ENCODE data around the gene AMPD2. TPM values are rescaled to one million over a fixed set of nuclear protein-coding genes. Genes with fewer than 3 reads are reported as not detected.

AMPD2 gene
- total RNA-seq (2021; ENCODE audit: unreplicated experiment) (85.8 TPM), Bru-seq, nascent RNA (percentile 56 among the genes with signal in this experiment), BruChase-seq, experiment 1, labeled RNA remaining after a 2-hour chase (percentile 76 among the genes with signal in this experiment), BruChase-seq, experiment 2, labeled RNA remaining after a 6-hour chase (percentile 81 among the genes with signal in this experiment)
- polyA plus RNA-seq (2012; ENCODE audit: insufficient read length) = 58.1 TPM
- long read RNA-seq, transcript AMPD2-202 (18 exons, 3,728 nt) = major isoform, 6 of 59 reads
- long read RNA-seq, partial matches to known transcripts = 38 of 59 reads
- long read RNA-seq, other reads (novel, unspliced or antisense) = 13 of 59 reads

GRCh38 chr1:109619576-109620400 is at the start of gene AMPD2, which contains the start of gene GNAT2:
AMPD2 (plus strand) TSS chr1:109619837; CDS start chr1:109621176, 1,339 bp downstream.
GNAT2 (minus strand) TSS chr1:109619616; CDS start chr1:109612870, 6,746 bp downstream.
- no TSS peak for BruUV-seq (replicated peaks)
- intact Hi-C loops (cut with micrococcal nuclease; ENCODE audit: unreplicated experiment) = loop anchor here (5.0 kb wide), 1 partner anchor 72 kb away; the partner anchor contains the start of gene GNAI3

GRCh38 chr1:109570414-109570813 is 49.2 kb upstream of the AMPD2 start:
- Histone ChIP-seq H3K27me3 (ENCODE audit: control insufficient read depth, insufficient read depth, low read length) (no peaks in the 10 kb centered on the region), H3K4me1 (ENCODE audit: control insufficient read depth, insufficient read depth, low read length) (peaks cover 1% of the 10 kb centered on the region; the same call in 1 of the 2 replicates), H3K4me3 (ENCODE audit: low read depth in 2 of 2, low read length in 2 of 2) (no peak overlapping the region), H3K9me3 (ENCODE audit: control insufficient read depth, insufficient read depth, low read depth, low read length) (no peaks in the 10 kb centered on the region), H3K27ac (ENCODE audit: low read length) (no peak overlapping the region), H3K36me3 (ENCODE audit: control insufficient read depth, insufficient read depth, low read length) (no peaks in the 10 kb centered on the region)
- in situ Hi-C loops (cut with HindIII; ENCODE audit: low pct_unique_long_range_greater_than_20kb, low sequenced_read_pairs) (no loop called here), intact Hi-C loops (cut with micrococcal nuclease; ENCODE audit: unreplicated experiment) (no loop called here)
- DNase-seq (ENCODE audit: low read depth, low spot score) (no peak), ATAC-seq (no peak)
- no TSS peak for BruUV-seq (replicated peaks)
- TF ChIP-seq POLR2AphosphoS5 (IDR thresholded peaks at IDR 0.05; ENCODE audit: low read depth, low read length) (no peak), CTCF (IDR thresholded peaks at IDR 0.05) (no peak), TCF7L2 (IDR thresholded peaks at IDR 0.05; ENCODE audit: low read depth, low read length) (no peak), REST (IDR thresholded peaks at IDR 0.05; ENCODE audit: insufficient read depth in 1 of 2, low read depth in 2 of 2, low read length in 1 of 2) (no peak), SIN3A (IDR thresholded peaks at IDR 0.05; ENCODE audit: borderline replicate concordance, insufficient read depth, low read depth, low read length) (no peak)
- CTCF ChIA-PET = no interaction called here
- POLR2A ChIA-PET = no interaction called here

More at GRCh38 chr1:109619576-109620400, at the start of gene AMPD2, which contains the start of gene GNAT2:
- H3K27me3 ChIP-seq (ENCODE audit: control insufficient read depth, insufficient read depth, low read length) = no peaks in the 10 kb centered on the region
- ChIA-PET POLR2A (interaction anchor here (0.6 to 0.8 kb wide), 2 partner anchors 217 to 390 kb away, joined by 3 to 5 read pairs; no protein-coding TSS in a partner anchor), CTCF (no interaction called here)
- peaks cover 15% of the 10 kb centered on the region for H3K4me1 ChIP-seq (ENCODE audit: control insufficient read depth, insufficient read depth, low read length)
- H3K36me3 ChIP-seq (ENCODE audit: control insufficient read depth, insufficient read depth, low read length) = no peaks in the 10 kb centered on the region
- peak; percentile 78 for ATAC-seq
- peak within 1 kb of the TSS; percentile 94 for H3K27ac ChIP-seq (ENCODE audit: low read length)
- no peaks in the 10 kb centered on the region for H3K9me3 ChIP-seq (ENCODE audit: control insufficient read depth, insufficient read depth, low read depth, low read length)
- in situ Hi-C loops (cut with HindIII; ENCODE audit: low pct_unique_long_range_greater_than_20kb, low sequenced_read_pairs) = no loop called here
- no peak for DNase-seq (ENCODE audit: low read depth, low spot score)
- peak within 1 kb of the TSS; percentile 84 to 92 for H3K4me3 ChIP-seq (ENCODE audit: low read depth in 2 of 2, low read length in 2 of 2)
- no peak for TF ChIP-seq REST (IDR thresholded peaks at IDR 0.05; ENCODE audit: insufficient read depth in 1 of 2, low read depth in 2 of 2, low read length in 1 of 2)
- TF ChIP-seq POLR2AphosphoS5 (IDR thresholded peaks at IDR 0.05; ENCODE audit: low read depth, low read length) = peak; percentile 66
